Duodenal mucosa (tissue), 2 donors: ENCODE measurements around the gene STXBP6.

Source experiments
- H3K27ac ChIP-seq: one replicate; pipeline ENCODE4 v1.7.0; 2013; ENCODE audit warnings: low read depth, low read length
- H3K27me3 ChIP-seq, 2 donors: one replicate each; pipeline ENCODE4 v1.7.0; 2013; ENCODE audit warnings: low read length in 2 of 2, control low read depth in 1 of 2; ENCODE audit not compliant: insufficient read depth in 2 of 2, control insufficient read depth in 1 of 2
- H3K36me3 ChIP-seq, 2 donors: one replicate each; pipeline ENCODE4 v1.7.0; 2013; ENCODE audit warnings: low read length in 2 of 2, control low read depth in 1 of 2; ENCODE audit not compliant: insufficient read depth in 2 of 2, control insufficient read depth in 1 of 2
- H3K4me1 ChIP-seq, 2 donors: one replicate each; pipeline ENCODE4 v1.7.0; 2013; ENCODE audit warnings: low read length in 2 of 2, control low read depth in 1 of 2; ENCODE audit not compliant: insufficient read depth in 2 of 2, control insufficient read depth in 1 of 2
- H3K4me3 ChIP-seq, 2 donors: one replicate each; pipeline ENCODE4 v1.7.0; 2013; ENCODE audit warnings: low read length in 2 of 2, low read depth in 1 of 2
- H3K9ac ChIP-seq, 2 donors: one replicate each; pipeline ENCODE4 v1.7.0; 2013; ENCODE audit warnings: low read length in 2 of 2, low read depth in 1 of 2
- H3K9me3 ChIP-seq, 2 donors: one replicate each; pipeline ENCODE4 v1.7.0; 2013; ENCODE audit warnings: low read length in 2 of 2, control low read depth in 1 of 2; ENCODE audit not compliant: control insufficient read depth in 1 of 2

The STXBP6 gene

GRCh38 chr14:24868389-24868788 lies 181.6 kb downstream of the STXBP6 start:
- no peak overlapping the region for H3K9ac ChIP-seq
- H3K36me3 ChIP-seq = no peaks in the 10 kb centered on the region
- H3K27ac ChIP-seq = no peak overlapping the region
- no peak overlapping the region for H3K4me3 ChIP-seq
- peaks cover 10 to 16% of the 10 kb centered on the region in 2 donors for H3K4me1 ChIP-seq
- no peaks in the 10 kb centered on the region for H3K27me3 ChIP-seq
- peaks cover 0 to 7% of the 10 kb centered on the region in 2 donors for H3K9me3 ChIP-seq

- Histone ChIP-seq H3K4me3 (no peak overlapping the region), H3K27ac (no peak overlapping the region), H3K9ac (no peak overlapping the region), H3K27me3 (no peaks in the 10 kb centered on the region), H3K9me3 (peaks cover 0 to 7% of the 10 kb centered on the region in 2 donors), H3K4me1 (peaks cover 11 to 16% of the 10 kb centered on the region in 2 donors), H3K36me3 (no peaks in the 10 kb centered on the region)
Observed at GRCh38 chr14:24866067-24866639, 183.8 kb downstream of the STXBP6 start.

- no peaks in the 10 kb centered on the region for H3K27me3 ChIP-seq
- H3K27ac ChIP-seq = no peak overlapping the region
- H3K4me3 ChIP-seq = no peak overlapping the region
- H3K36me3 ChIP-seq = no peaks in the 10 kb centered on the region
- H3K4me1 ChIP-seq = peaks cover 11 to 19% of the 10 kb centered on the region in 2 donors
- no peak overlapping the region for H3K9ac ChIP-seq
- peaks cover 0 to 7% of the 10 kb centered on the region in 2 donors for H3K9me3 ChIP-seq
Observed at GRCh38 chr14:24863968-24864684, 185.8 kb downstream of the STXBP6 start.

DNA sequence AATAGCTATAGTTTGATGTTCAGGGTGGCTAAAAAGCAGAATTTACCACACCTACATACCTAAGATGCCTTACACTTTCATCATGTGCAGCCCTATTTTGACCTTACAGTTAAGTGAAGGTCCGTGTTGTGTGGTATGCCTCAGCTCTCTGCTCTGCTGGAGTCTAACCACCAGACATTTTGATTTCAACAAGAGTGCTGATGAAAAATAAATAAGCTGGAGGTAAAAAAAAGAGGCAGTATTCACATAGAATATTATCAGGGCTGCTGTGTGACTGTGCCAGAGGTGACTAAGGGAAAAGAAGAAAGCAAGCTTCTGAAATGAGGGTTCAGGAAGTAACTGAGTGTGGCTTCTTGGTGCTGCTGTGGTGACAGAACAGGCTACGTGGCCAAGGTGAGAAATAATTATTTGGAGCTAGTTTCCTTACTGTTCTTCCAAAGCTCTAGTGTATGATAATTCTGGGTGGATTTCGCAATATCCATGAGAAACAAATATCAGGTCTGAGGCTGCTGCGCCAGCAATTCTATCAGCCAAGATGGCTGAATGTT lies 188.8 kb downstream of the STXBP6 start:
- Histone ChIP-seq H3K9ac (no peak overlapping the region), H3K4me1 (peaks cover 11 to 28% of the 10 kb centered on the region in 2 donors), H3K27me3 (no peaks in the 10 kb centered on the region), H3K36me3 (no peaks in the 10 kb centered on the region), H3K4me3 (no peak overlapping the region), H3K9me3 (peaks cover 0 to 3% of the 10 kb centered on the region in 2 donors), H3K27ac (no peak overlapping the region)

GRCh38 chr14:24859559-24859958 lies 190.4 kb downstream of the STXBP6 start:
- H3K4me3 ChIP-seq = no peak overlapping the region
- no peak overlapping the region for H3K9ac ChIP-seq
- peaks cover 11 to 26% of the 10 kb centered on the region in 2 donors for H3K4me1 ChIP-seq
- H3K27me3 ChIP-seq = no peaks in the 10 kb centered on the region
- H3K27ac ChIP-seq = no peak overlapping the region
- H3K9me3 ChIP-seq = no peaks in the 10 kb centered on the region
- no peaks in the 10 kb centered on the region for H3K36me3 ChIP-seq

DNA sequence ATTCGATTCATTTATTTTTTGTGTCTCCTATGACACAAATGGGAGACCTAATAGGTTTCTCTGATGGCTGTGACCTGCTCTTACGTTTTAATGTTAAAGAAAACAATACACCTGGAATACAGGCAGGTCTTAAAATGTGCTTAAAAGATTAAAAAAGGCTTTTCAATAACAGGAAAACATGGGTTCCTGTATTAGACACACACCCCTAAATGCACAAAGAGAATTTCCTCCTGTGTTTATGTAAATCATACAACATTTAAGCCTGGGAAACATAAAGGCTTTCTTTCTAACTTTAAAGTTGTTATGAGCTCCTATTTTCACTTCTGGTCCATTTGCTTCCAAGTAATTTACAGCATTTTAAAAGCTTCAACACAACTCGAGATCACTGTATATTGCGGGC lies 191.3 kb downstream of the STXBP6 start:
- Histone ChIP-seq H3K9ac (no peak overlapping the region), H3K4me3 (no peak overlapping the region), H3K36me3 (no peaks in the 10 kb centered on the region), H3K27ac (no peak overlapping the region), H3K27me3 (no peaks in the 10 kb centered on the region), H3K9me3 (no peaks in the 10 kb centered on the region), H3K4me1 (peaks cover 10 to 26% of the 10 kb centered on the region in 2 donors)

GRCh38 chr14:24858052-24858451 lies 191.9 kb downstream of the STXBP6 start:
- no peak overlapping the region for H3K27ac ChIP-seq
- H3K9me3 ChIP-seq = no peaks in the 10 kb centered on the region
- H3K4me1 ChIP-seq = peaks cover 5 to 33% of the 10 kb centered on the region in 2 donors
- H3K36me3 ChIP-seq = no peaks in the 10 kb centered on the region
- H3K27me3 ChIP-seq = no peaks in the 10 kb centered on the region
- no peak overlapping the region for H3K9ac ChIP-seq
- H3K4me3 ChIP-seq = no peak overlapping the region

- H3K9me3 ChIP-seq = no peaks in the 10 kb centered on the region
- H3K4me3 ChIP-seq = no peak overlapping the region
- H3K4me1 ChIP-seq = peaks cover 7 to 38% of the 10 kb centered on the region in 2 donors
- no peaks in the 10 kb centered on the region for H3K36me3 ChIP-seq
- no peak overlapping the region for H3K9ac ChIP-seq
- H3K27me3 ChIP-seq = no peaks in the 10 kb centered on the region
- H3K27ac ChIP-seq = no peak overlapping the region
Observed at GRCh38 chr14:24857277-24857676, 192.7 kb downstream of the STXBP6 start.

GRCh38 chr14:24853446-24853845 lies 196.5 kb downstream of the STXBP6 start:
- Histone ChIP-seq H3K9ac (no peak overlapping the region), H3K27ac (no peak overlapping the region), H3K4me3 (no peak overlapping the region)

GRCh38 chr14:24852312-24853060 lies 197.5 kb downstream of the STXBP6 start:
- H3K9ac ChIP-seq = no peak overlapping the region
- no peaks in the 10 kb centered on the region for H3K9me3 ChIP-seq
- no peaks in the 10 kb centered on the region for H3K36me3 ChIP-seq
- no peaks in the 10 kb centered on the region for H3K27me3 ChIP-seq
- H3K27ac ChIP-seq = no peak overlapping the region
- no peak overlapping the region for H3K4me3 ChIP-seq
- peaks cover 15 to 31% of the 10 kb centered on the region in 2 donors for H3K4me1 ChIP-seq

More at GRCh38 chr14:24853446-24853845, 196.5 kb downstream of the STXBP6 start:
- Histone ChIP-seq H3K27me3 (no peaks in the 10 kb centered on the region), H3K9me3 (no peaks in the 10 kb centered on the region), H3K4me1 (peaks cover 15 to 34% of the 10 kb centered on the region in 2 donors), H3K36me3 (no peaks in the 10 kb centered on the region)
